HepG2 (cell line): ENCODE results near the gene PTPRC. TPM values are rescaled to one million over a fixed set of nuclear protein-coding genes. Genes with fewer than 3 reads are reported as not detected.

Experiments used
- ATAC-seq: fragments of 200-7000 bp; cut with Tn5 transposase; 3 replicates; pipeline ENCODE4 v1.9.1; 2020; ENCODE audit warnings: mild to moderate bottlenecking, moderate library complexity
- BruUV-seq: library from RNA; stranded (reverse); fragments of 400-500 nt; replicated peaks from 2 replicates; lab custom pipeline; 2021; lab: Mats Ljungman, UMichigan
- CTCF ChIA-PET: fragments of 300-600 bp; formaldehyde crosslinking; extraction: SDS; loops from one replicate; lab custom pipeline; 2021; ENCODE audit warnings: low total read pairs, inconsistent platforms, low intra/inter-chr PET ratio; lab: Yijun Ruan, JAX
- POLR2A ChIA-PET: fragments of 350-600 bp; sonication (Branson Sonifier 250); formaldehyde crosslinking; loops from one replicate; lab custom pipeline; 2020; ENCODE audit warnings: antibody characterized with exemption, inconsistent platforms; lab: Yijun Ruan, JAX
- DNase-seq: peaks from one replicate; pipeline ENCODE4 v3.0.0-alpha.2; 2015; ENCODE audit warnings: low spot score
- FAIRE-seq: peaks from 3 replicates; lab custom pipeline; 2011; peaks lifted over from hg19 to GRCh38; lab: Jason Lieb, UNC
- H2AFZ ChIP-seq: one replicate; pipeline ENCODE4 v1.6.1; 2011; ENCODE audit warnings: low read length, inconsistent platforms
- H3K27ac ChIP-seq: fragments of 300-600 bp; 3 replicates; pipeline ENCODE4 v1.8.0; 2011; ENCODE audit warnings: mixed run types, mild to moderate bottlenecking, mixed read lengths, low read length, inconsistent platforms; ENCODE audit not compliant: insufficient read depth; ENCODE audit errors: extremely low read length
- H3K27me3 ChIP-seq, 2 experiments: fragments of 200-600 bp in 1 of 2; 2 replicates in 1 of 2; 3 replicates in 1 of 2; pipeline versions ENCODE4 v1.6.0 to v1.8.0; 2011; ENCODE audit warnings: low read length in 2 of 2, mild to moderate bottlenecking in 2 of 2, moderate library complexity in 2 of 2, inconsistent platforms in 1 of 2; ENCODE audit not compliant: insufficient read depth in 2 of 2, control insufficient read depth in 1 of 2
- H3K36me3 ChIP-seq, 2 experiments: fragments of 200-600 bp in 1 of 2; replicated peaks in 1 of 2; 2 replicates in 1 of 2; 3 replicates in 1 of 2; pipeline versions ENCODE4 v1.5.1 to v1.8.0; 2011; ENCODE audit warnings: low read length in 2 of 2, inconsistent platforms in 1 of 2; ENCODE audit not compliant: insufficient read depth in 2 of 2, control insufficient read depth in 1 of 2
- H3K4me1 ChIP-seq: 2 replicates; pipeline ENCODE4 v1.5.1; 2012; ENCODE audit warnings: low read length, inconsistent platforms; ENCODE audit not compliant: insufficient read depth
- H3K4me2 ChIP-seq: 2 replicates; pipeline ENCODE4 v1.6.0; 2011; ENCODE audit warnings: low read depth, low read length, inconsistent platforms
- H3K4me3 ChIP-seq, 3 experiments: fragments of 200-600 bp in 1 of 3; sonication (generic), shearing (Covaris generic) in 1 of 3; replicated peaks in 1 of 3; 2 replicates each; pipeline ENCODE4 v1.5.1; 2011 to 2016; ENCODE audit warnings: low read length in 3 of 3, inconsistent platforms in 2 of 3, low read depth in 2 of 3, mild to moderate bottlenecking in 2 of 3, control low read depth in 1 of 3, mixed read lengths in 1 of 3; ENCODE audit not compliant: insufficient read depth in 1 of 3
- H3K79me2 ChIP-seq: one replicate; pipeline ENCODE4 v1.6.1; 2011; ENCODE audit warnings: low read length, inconsistent platforms; ENCODE audit not compliant: insufficient read depth
- H3K9ac ChIP-seq: 2 replicates; pipeline ENCODE4 v1.6.0; 2011; ENCODE audit warnings: mild to moderate bottlenecking, low read depth, low read length, inconsistent platforms; ENCODE audit not compliant: insufficient read depth
- H3K9me3 ChIP-seq: 2 replicates; pipeline ENCODE4 v1.5.1; 2012; ENCODE audit warnings: mild to moderate bottlenecking, low read length
- H4K20me1 ChIP-seq: 2 replicates; pipeline ENCODE4 v1.6.0; 2011; ENCODE audit warnings: inconsistent platforms, mild to moderate bottlenecking, low read length, moderate library complexity; ENCODE audit not compliant: insufficient read depth
- HNRNPUL1 ChIP-seq: fragments of 200-400 bp; formaldehyde crosslinking; IDR thresholded peaks from 2 replicates; pipeline ENCODE4 v1.6.1; 2017; ENCODE audit warnings: low read depth, mild to moderate bottlenecking, low read length, moderate library complexity
- HOXA3 ChIP-seq: sonication (generic); formaldehyde crosslinking; IDR thresholded peaks from 2 replicates; pipeline ENCODE4 v1.5.0; 2020; ENCODE audit warnings: missing genetic modification reagents
- JUND ChIP-seq: sonication (generic); formaldehyde crosslinking; IDR thresholded peaks from 2 replicates; pipeline ENCODE4 v1.8.0; 2022; ENCODE audit warnings: mild to moderate bottlenecking, missing genetic modification reagents
- NBN ChIP-seq: fragments of 450-650 bp; conservative IDR thresholded peaks from 2 replicates; pipeline ENCODE4 v1.6.1; 2017
- PCBP2 ChIP-seq: fragments of 200-400 bp; formaldehyde crosslinking; optimal IDR thresholded peaks from 2 replicates; pipeline ENCODE3; 2018; ENCODE audit warnings: low read length, low read depth; ENCODE audit not compliant: poor library complexity, severe bottlenecking
- RXRA ChIP-seq: sonication (generic); formaldehyde crosslinking; IDR thresholded peaks from 2 replicates; pipeline ENCODE4 v1.5.1; 2020; ENCODE audit warnings: missing genetic modification reagents
- TSC22D2 ChIP-seq: sonication (generic); formaldehyde crosslinking; IDR thresholded peaks from 2 replicates; pipeline ENCODE4 v1.5.1; 2020; ENCODE audit warnings: missing genetic modification reagents, mild to moderate bottlenecking, borderline replicate concordance
- ZNF543 ChIP-seq: sonication (generic); formaldehyde crosslinking; IDR thresholded peaks from 2 replicates; pipeline ENCODE4 v1.4.0; 2020; ENCODE audit warnings: mild to moderate bottlenecking, missing genetic modification reagents
- ZNF883 ChIP-seq: sonication (generic); formaldehyde crosslinking; IDR thresholded peaks from 2 replicates; pipeline ENCODE4 v1.5.1; 2020; ENCODE audit warnings: mild to moderate bottlenecking, missing genetic modification reagents; ENCODE audit errors: not compliant biosample characterization
- WGBS: methylation state at CpG from one replicate; pipeline ENCODE4 v1.1.6; 2017; ENCODE audit warnings: low lambda C conversion rate; 5-methylcytosine and 5-hydroxymethylcytosine counted together
- in situ Hi-C: cut with HindIII; loops from 2 replicates; pipeline ENCODE4 v1.10.0; 2017; ENCODE audit warnings: low pct_unique_long_range_greater_than_20kb; ENCODE audit not compliant: extremely low pct_ligation_motif_present
- intact Hi-C: fragments of 100-400 bp; cut with micrococcal nuclease; formaldehyde crosslinking; loops from one replicate; pipeline ENCODE4 v1.10.0; 2022; ENCODE audit not compliant: unreplicated experiment
- polyA plus RNA-seq, 8 experiments: library from polyadenylated mRNA; depleted of rRNA in 3 of 8; stranded (reverse) in 7 of 8; unstranded in 1 of 8; fragments of >200 nt; fragmentation: Illumina TruSeq in 4 of 8; extraction: Trizol in 4 of 8; gene quantifications; 2 replicates each; pipeline versions ENCODE4 v1.2.1 to v1.2.3, GENCODE V29; 2011 to 2016; ENCODE audit warnings: low read depth in 4 of 8, missing spikeins in 1 of 8, mixed read lengths in 1 of 8; ENCODE audit not compliant: insufficient read depth in 1 of 8
- total RNA-seq, 5 experiments: library from RNA; depleted of rRNA; stranded (reverse); fragments of >200 nt; fragmentation: Illumina TruSeq; extraction: Trizol; gene quantifications; 2 replicates each; pipeline ENCODE4 v1.2.3, GENCODE V29; 2016; ENCODE audit warnings: low read depth in 1 of 5
- TF ChIP-seq, protein P1 (sequence below): sonication (generic); formaldehyde crosslinking; conservative IDR thresholded peaks from 2 replicates; pipeline ENCODE4 v1.4.0; 2020; ENCODE audit warnings: missing genetic modification reagents
- TF ChIP-seq, protein P2 (sequence below): sonication (generic); formaldehyde crosslinking; IDR thresholded peaks from 2 replicates; pipeline ENCODE4 v1.9.0; 2021; ENCODE audit warnings: mild to moderate bottlenecking, missing genetic modification reagents
- TF ChIP-seq, protein P3 (sequence below): sonication (generic); formaldehyde crosslinking; IDR thresholded peaks from 2 replicates; pipeline ENCODE4 v1.5.0; 2020; ENCODE audit warnings: missing genetic modification reagents
- TF ChIP-seq, protein P4 (sequence below): sonication (generic); formaldehyde crosslinking; conservative IDR thresholded peaks from 2 replicates; pipeline ENCODE4 v1.4.0; 2020; ENCODE audit warnings: missing genetic modification reagents

Gene PTPRC
- total and polyA plus RNA-seq, 2 of the 13 experiments (the other 11 are each of a cell fraction or from before 2014, with no cell fraction given) = not detected

DNA sequence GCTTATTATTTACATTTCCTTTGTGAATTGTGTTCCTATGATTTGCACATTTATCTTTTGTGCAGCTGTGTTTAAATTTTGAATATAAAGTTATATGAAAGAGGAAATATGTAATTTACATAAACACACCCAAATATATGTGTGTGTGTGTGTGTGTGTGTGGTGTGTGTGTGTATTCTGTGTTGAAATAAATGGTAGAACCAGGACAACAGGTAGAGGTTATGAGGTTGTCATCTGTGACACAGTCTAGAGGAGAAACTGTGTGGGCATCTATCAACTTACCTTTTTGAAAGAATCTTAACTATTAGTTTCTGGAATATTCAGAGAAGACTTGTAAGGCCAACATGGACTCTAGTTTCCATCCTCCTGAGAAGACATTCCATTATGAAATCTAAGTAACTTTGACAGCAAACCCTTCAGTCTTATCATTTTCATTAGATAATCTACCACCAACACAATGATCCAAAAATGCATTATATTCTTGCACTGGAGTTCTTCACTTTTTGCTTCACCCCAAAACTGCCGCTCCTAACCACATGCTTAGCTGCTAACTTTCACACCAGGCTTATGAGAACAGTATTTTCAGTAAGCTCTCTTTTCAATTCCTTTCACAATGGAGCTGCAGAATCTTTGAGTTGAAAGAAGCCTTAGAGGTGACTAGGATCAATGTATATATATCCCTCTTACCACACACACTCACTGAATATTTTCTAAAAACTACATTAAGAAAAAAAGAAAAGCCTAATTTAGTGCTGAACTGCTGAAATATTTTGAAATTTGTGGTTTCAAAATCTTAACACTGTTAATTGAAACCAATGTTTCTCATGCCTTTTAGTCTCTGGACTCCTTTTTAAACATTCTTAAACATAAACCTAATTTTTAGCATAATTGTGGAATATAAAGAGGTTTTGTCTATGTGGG, 21.8 kb downstream of the PTPRC start:
- Histone ChIP-seq H3K4me3 (no peak overlapping the region), H3K27me3 (no peaks in the 10 kb centered on the region), H3K9me3 (no peaks in the 10 kb centered on the region), H2AFZ (no peak overlapping the region), H3K4me2 (no peak overlapping the region), H3K9ac (no peak overlapping the region), H3K4me1 (no peaks in the 10 kb centered on the region), H3K36me3 (no peaks in the 10 kb centered on the region), H3K27ac (no peak overlapping the region), H3K79me2 (no peaks in the 10 kb centered on the region), H4K20me1 (no peaks in the 10 kb centered on the region)
- ChIA-PET CTCF (no interaction called here), POLR2A (no interaction called here)
- 4% methylated on average over 1 of the region's 1 CpG for WGBS
- BruUV-seq = no TSS peak
- in situ Hi-C loops (no loop called here), intact Hi-C loops (no loop called here)
- FAIRE-seq = no peak
- no peak for DNase-seq
- no peak for ATAC-seq
- TF ChIP-seq ZNF543 (CRISPR knock-in tag) = no peak
- no peak for TF ChIP-seq NBN
- TF ChIP-seq JUND (CRISPR knock-in tag) = no peak
- TF ChIP-seq HOXA3 = no peak
- TF ChIP-seq ZNF883 (CRISPR knock-in tag) = no peak
- no peak for TF ChIP-seq RXRA (CRISPR knock-in tag)
- TF ChIP-seq, protein P1, sequence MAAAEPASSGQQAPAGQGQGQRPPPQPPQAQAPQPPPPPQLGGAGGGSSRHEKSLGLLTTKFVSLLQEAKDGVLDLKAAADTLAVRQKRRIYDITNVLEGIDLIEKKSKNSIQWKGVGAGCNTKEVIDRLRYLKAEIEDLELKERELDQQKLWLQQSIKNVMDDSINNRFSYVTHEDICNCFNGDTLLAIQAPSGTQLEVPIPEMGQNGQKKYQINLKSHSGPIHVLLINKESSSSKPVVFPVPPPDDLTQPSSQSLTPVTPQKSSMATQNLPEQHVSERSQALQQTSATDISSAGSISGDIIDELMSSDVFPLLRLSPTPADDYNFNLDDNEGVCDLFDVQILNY (CRISPR knock-in tag) = no peak
- no peak for TF ChIP-seq HNRNPUL1
- TF ChIP-seq PCBP2 = no peak
- TF ChIP-seq, protein P2, sequence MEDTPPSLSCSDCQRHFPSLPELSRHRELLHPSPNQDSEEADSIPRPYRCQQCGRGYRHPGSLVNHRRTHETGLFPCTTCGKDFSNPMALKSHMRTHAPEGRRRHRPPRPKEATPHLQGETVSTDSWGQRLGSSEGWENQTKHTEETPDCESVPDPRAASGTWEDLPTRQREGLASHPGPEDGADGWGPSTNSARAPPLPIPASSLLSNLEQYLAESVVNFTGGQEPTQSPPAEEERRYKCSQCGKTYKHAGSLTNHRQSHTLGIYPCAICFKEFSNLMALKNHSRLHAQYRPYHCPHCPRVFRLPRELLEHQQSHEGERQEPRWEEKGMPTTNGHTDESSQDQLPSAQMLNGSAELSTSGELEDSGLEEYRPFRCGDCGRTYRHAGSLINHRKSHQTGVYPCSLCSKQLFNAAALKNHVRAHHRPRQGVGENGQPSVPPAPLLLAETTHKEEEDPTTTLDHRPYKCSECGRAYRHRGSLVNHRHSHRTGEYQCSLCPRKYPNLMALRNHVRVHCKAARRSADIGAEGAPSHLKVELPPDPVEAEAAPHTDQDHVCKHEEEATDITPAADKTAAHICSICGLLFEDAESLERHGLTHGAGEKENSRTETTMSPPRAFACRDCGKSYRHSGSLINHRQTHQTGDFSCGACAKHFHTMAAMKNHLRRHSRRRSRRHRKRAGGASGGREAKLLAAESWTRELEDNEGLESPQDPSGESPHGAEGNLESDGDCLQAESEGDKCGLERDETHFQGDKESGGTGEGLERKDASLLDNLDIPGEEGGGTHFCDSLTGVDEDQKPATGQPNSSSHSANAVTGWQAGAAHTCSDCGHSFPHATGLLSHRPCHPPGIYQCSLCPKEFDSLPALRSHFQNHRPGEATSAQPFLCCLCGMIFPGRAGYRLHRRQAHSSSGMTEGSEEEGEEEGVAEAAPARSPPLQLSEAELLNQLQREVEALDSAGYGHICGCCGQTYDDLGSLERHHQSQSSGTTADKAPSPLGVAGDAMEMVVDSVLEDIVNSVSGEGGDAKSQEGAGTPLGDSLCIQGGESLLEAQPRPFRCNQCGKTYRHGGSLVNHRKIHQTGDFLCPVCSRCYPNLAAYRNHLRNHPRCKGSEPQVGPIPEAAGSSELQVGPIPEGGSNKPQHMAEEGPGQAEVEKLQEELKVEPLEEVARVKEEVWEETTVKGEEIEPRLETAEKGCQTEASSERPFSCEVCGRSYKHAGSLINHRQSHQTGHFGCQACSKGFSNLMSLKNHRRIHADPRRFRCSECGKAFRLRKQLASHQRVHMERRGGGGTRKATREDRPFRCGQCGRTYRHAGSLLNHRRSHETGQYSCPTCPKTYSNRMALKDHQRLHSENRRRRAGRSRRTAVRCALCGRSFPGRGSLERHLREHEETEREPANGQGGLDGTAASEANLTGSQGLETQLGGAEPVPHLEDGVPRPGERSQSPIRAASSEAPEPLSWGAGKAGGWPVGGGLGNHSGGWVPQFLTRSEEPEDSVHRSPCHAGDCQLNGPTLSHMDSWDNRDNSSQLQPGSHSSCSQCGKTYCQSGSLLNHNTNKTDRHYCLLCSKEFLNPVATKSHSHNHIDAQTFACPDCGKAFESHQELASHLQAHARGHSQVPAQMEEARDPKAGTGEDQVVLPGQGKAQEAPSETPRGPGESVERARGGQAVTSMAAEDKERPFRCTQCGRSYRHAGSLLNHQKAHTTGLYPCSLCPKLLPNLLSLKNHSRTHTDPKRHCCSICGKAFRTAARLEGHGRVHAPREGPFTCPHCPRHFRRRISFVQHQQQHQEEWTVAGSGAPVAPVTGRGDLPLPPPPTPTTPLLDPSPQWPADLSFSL (CRISPR knock-in tag) = no peak
- TF ChIP-seq, protein P3, sequence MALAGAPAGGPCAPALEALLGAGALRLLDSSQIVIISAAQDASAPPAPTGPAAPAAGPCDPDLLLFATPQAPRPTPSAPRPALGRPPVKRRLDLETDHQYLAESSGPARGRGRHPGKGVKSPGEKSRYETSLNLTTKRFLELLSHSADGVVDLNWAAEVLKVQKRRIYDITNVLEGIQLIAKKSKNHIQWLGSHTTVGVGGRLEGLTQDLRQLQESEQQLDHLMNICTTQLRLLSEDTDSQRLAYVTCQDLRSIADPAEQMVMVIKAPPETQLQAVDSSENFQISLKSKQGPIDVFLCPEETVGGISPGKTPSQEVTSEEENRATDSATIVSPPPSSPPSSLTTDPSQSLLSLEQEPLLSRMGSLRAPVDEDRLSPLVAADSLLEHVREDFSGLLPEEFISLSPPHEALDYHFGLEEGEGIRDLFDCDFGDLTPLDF (CRISPR knock-in tag) = no peak
- TF ChIP-seq, protein P4, sequence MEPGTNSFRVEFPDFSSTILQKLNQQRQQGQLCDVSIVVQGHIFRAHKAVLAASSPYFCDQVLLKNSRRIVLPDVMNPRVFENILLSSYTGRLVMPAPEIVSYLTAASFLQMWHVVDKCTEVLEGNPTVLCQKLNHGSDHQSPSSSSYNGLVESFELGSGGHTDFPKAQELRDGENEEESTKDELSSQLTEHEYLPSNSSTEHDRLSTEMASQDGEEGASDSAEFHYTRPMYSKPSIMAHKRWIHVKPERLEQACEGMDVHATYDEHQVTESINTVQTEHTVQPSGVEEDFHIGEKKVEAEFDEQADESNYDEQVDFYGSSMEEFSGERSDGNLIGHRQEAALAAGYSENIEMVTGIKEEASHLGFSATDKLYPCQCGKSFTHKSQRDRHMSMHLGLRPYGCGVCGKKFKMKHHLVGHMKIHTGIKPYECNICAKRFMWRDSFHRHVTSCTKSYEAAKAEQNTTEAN (CRISPR knock-in tag) = no peak
- TF ChIP-seq TSC22D2 (CRISPR knock-in tag) = no peak
